SK-N-MC (cell line): ENCODE measurements around the gene PPP4R3B.

ENCODE experiments used
- EZH2 ChIP-seq: fragments of 200-600 bp; sonication (generic); IDR thresholded peaks from one replicate; pipeline ENCODE4 v1.6.1; 2017; ENCODE audit warnings: antibody characterized with exemption
- FOXP2 ChIP-seq: optimal IDR thresholded peaks from 2 replicates; pipeline ENCODE3; 2011; ENCODE audit warnings: mild to moderate bottlenecking, moderate library complexity; ENCODE audit not compliant: insufficient read depth; ENCODE audit errors: extremely low read length, control extremely low read depth
- POLR2AphosphoS5 ChIP-seq: IDR thresholded peaks from 2 replicates; pipeline ENCODE4 v1.6.1; 2012; ENCODE audit warnings: mild to moderate bottlenecking, low read depth, low read length, borderline replicate concordance

- TF ChIP-seq POLR2AphosphoS5 (no peak), EZH2 (no peak), FOXP2 (no peak)
These were observed 11.5 kb upstream of the PPP4R3B start for GRCh38 chr2:55628931-55629330.
